Kidney epithelial cell (primary cell): ENCODE measurements around the gene RAB6B. TPM values are rescaled to one million over a fixed set of nuclear protein-coding genes. Genes with fewer than 3 reads are reported as not detected.

ENCODE experiments used
- DNase-seq: peaks from one replicate; pipeline ENCODE4 v3.0.0-alpha.2; 2010; ENCODE audit warnings: low read depth
- H3K27me3 ChIP-seq: 2 replicates; pipeline ENCODE4 v1.6.0; 2011; ENCODE audit warnings: low read length; ENCODE audit not compliant: control insufficient read depth, insufficient read depth
- H3K36me3 ChIP-seq: 2 replicates; pipeline ENCODE4 v1.5.1; 2011; ENCODE audit warnings: low read length; ENCODE audit not compliant: control insufficient read depth, insufficient read depth
- H3K4me3 ChIP-seq: 2 replicates; pipeline ENCODE4 v1.5.1; 2011; ENCODE audit warnings: low read depth, mild to moderate bottlenecking, control low read depth, low read length
- total RNA-seq: library from RNA; depleted of rRNA; stranded (reverse); fragments of >200 nt; gene quantifications from 2 replicates; pipeline ENCODE4 v1.2.3, GENCODE V29; 2015
- TF ChIP-seq, protein P1 (sequence below): IDR thresholded peaks from 2 replicates; pipeline ENCODE4 v1.5.1; 2011; ENCODE audit warnings: mild to moderate bottlenecking, moderate library complexity, low read length, control low read depth, inconsistent platforms; ENCODE audit not compliant: insufficient read depth, poor library complexity, severe bottlenecking

The RAB6B gene
- total RNA-seq, 1 donor from 2014 or later = 4.4 TPM

- TF ChIP-seq, protein P1, sequence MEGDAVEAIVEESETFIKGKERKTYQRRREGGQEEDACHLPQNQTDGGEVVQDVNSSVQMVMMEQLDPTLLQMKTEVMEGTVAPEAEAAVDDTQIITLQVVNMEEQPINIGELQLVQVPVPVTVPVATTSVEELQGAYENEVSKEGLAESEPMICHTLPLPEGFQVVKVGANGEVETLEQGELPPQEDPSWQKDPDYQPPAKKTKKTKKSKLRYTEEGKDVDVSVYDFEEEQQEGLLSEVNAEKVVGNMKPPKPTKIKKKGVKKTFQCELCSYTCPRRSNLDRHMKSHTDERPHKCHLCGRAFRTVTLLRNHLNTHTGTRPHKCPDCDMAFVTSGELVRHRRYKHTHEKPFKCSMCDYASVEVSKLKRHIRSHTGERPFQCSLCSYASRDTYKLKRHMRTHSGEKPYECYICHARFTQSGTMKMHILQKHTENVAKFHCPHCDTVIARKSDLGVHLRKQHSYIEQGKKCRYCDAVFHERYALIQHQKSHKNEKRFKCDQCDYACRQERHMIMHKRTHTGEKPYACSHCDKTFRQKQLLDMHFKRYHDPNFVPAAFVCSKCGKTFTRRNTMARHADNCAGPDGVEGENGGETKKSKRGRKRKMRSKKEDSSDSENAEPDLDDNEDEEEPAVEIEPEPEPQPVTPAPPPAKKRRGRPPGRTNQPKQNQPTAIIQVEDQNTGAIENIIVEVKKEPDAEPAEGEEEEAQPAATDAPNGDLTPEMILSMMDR = no peak
- Histone ChIP-seq H3K36me3 (no peaks in the 10 kb centered on the region), H3K27me3 (no peaks in the 10 kb centered on the region), H3K4me3 (no peak overlapping the region)
- no peak for DNase-seq
These were observed 33.5 kb downstream of the RAB6B start for GRCh38 chr3:133862161-133862560.

- TF ChIP-seq, protein P1 = no peak
- Histone ChIP-seq H3K36me3 (no peaks in the 10 kb centered on the region), H3K4me3 (no peak overlapping the region), H3K27me3 (no peaks in the 10 kb centered on the region)
- DNase-seq = no peak
These were observed 35.2 kb downstream of the RAB6B start for GRCh38 chr3:133860519-133860918.

- Histone ChIP-seq H3K36me3 (no peaks in the 10 kb centered on the region), H3K27me3 (no peaks in the 10 kb centered on the region)
These were observed 36.1 kb downstream of the RAB6B start for GRCh38 chr3:133859381-133860234.

DNA sequence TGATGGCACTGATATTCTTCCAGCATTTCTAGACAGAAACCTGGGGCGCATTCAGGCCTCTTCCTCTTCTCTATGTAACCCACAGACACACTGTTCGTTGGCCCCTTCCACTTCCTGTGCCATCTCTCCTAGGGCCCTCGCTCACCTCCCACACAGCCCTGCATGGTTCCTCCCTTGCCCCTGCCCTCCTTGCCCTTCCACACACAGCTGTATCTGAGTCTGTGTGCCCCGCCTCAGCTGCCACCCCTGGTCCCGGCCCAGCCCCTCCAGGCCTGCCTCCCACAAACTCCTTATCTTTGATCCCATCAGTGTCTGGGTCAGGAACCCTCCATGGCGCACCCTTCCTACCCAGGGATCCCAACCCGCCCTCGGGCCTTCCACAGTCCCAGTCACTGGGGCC, 37.9 kb downstream of the RAB6B start:
- H3K4me3 ChIP-seq = no peak overlapping the region
- H3K36me3 ChIP-seq = no peaks in the 10 kb centered on the region
- DNase-seq = no peak
- TF ChIP-seq, protein P1 = no peak
- H3K27me3 ChIP-seq = no peaks in the 10 kb centered on the region

More at GRCh38 chr3:133859381-133860234, 36.1 kb downstream of the RAB6B start:
- no peak for DNase-seq
- TF ChIP-seq, protein P1 = no peak
- H3K4me3 ChIP-seq = no peak overlapping the region

GRCh38 chr3:133856316-133856715, 39.4 kb downstream of the RAB6B start:
- DNase-seq = no peak
- Histone ChIP-seq H3K36me3 (no peaks in the 10 kb centered on the region), H3K27me3 (no peaks in the 10 kb centered on the region), H3K4me3 (no peak overlapping the region)
- TF ChIP-seq, protein P1 = no peak

DNA sequence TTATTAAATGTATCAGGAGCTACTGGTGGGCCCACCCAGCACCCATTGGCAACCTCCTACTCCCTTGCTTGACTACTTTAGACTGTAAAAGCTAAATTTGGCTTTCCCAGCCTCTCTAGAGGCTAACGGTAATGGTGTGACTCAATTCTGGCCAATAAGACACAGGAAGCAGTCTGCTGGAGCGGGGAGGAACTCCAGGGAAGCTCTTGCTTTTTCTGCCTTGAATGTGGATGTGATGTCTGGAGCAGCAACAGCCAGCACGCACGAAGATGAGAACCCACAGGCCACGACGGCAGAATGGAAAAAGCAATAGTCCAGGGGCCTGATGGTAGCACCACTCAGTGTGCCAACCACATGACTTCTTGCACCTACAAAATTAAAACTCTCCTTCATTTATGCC, 39.9 kb downstream of the RAB6B start:
- TF ChIP-seq, protein P1 = no peak
- no peak for DNase-seq
- Histone ChIP-seq H3K27me3 (no peaks in the 10 kb centered on the region), H3K36me3 (no peaks in the 10 kb centered on the region), H3K4me3 (no peak overlapping the region)
